SK-N-SH (cell line): ENCODE data around the gene PRAMEF8. TPM values are rescaled to one million over a fixed set of nuclear protein-coding genes. Genes with fewer than 3 reads are reported as not detected.

Source experiments
- polyA plus RNA-seq, 3 experiments: library from polyadenylated mRNA; depleted of rRNA; stranded (reverse); fragments of >200 nt; gene quantifications; 2 replicates each; pipeline ENCODE4 v1.2.3, GENCODE V29; 2012
- small RNA-seq, 7 experiments: library from RNA; depleted of rRNA; stranded (forward); fragments of <200 nt; gene quantifications; one replicate each; pipeline ENCODE3, GENCODE V24; 2012

The PRAMEF8 gene
- polyA plus RNA-seq, 1 of the 3 experiments (the other 2 are of a cell fraction): not detected

Small RNA genes lying within 50 kb of the gene (small RNA-seq; reads per million reads assigned to genes)
- 0 reads per million in 7 experiments for gene RNU6-771P

Other genes with a start within 250 kb of the PRAMEF8 start
- gene PRAMEF27, start 228.6 kb downstream of the PRAMEF8 start, polyA plus RNA-seq (2012; rRNA removed): not detected in 2 replicates
- not detected in 2 replicates for gene HNRNPCL3, start 224.4 kb downstream of the PRAMEF8 start, polyA plus RNA-seq (2012; rRNA removed)
- not detected in 2 replicates for gene PRAMEF25, start 214.4 kb downstream of the PRAMEF8 start, polyA plus RNA-seq (2012; rRNA removed)
- not detected in 2 replicates for gene HNRNPCL2, start 168.3 kb downstream of the PRAMEF8 start, polyA plus RNA-seq (2012; rRNA removed)
- gene PRAMEF26, start 129.1 kb downstream of the PRAMEF8 start, polyA plus RNA-seq (2012; rRNA removed): not detected in 2 replicates
- not detected in 2 replicates for gene HNRNPCL4, start 119.5 kb downstream of the PRAMEF8 start, polyA plus RNA-seq (2012; rRNA removed)
- gene PRAMEF9, start 113.3 kb downstream of the PRAMEF8 start, polyA plus RNA-seq (2012; rRNA removed): not detected in 2 replicates
- not detected in 2 replicates for gene PRAMEF13, start 83.7 kb downstream of the PRAMEF8 start, polyA plus RNA-seq (2012; rRNA removed)
- gene PRAMEF18, start 59.0 kb downstream of the PRAMEF8 start, polyA plus RNA-seq (2012; rRNA removed): not detected in 2 replicates
- not detected in 2 replicates for gene PRAMEF5, start 30.9 kb downstream of the PRAMEF8 start, polyA plus RNA-seq (2012; rRNA removed)
- gene PRAMEF33, start 18.4 kb upstream of the PRAMEF8 start, polyA plus RNA-seq (2012; rRNA removed): not detected in 2 replicates
- gene PRAMEF15, start 30.4 kb upstream of the PRAMEF8 start, polyA plus RNA-seq (2012; rRNA removed): not detected in 2 replicates
- not detected in 2 replicates for gene PRAMEF14, start 62.0 kb upstream of the PRAMEF8 start, polyA plus RNA-seq (2012; rRNA removed)
- not detected in 2 replicates for gene PRAMEF19, start 86.8 kb upstream of the PRAMEF8 start, polyA plus RNA-seq (2012; rRNA removed)
- gene PRAMEF17, start 104.5 kb upstream of the PRAMEF8 start, polyA plus RNA-seq (2012; rRNA removed): not detected in 2 replicates
- not detected in 2 replicates for gene PRAMEF20, start 125.3 kb upstream of the PRAMEF8 start, polyA plus RNA-seq (2012; rRNA removed)
- gene LRRC38, start 228.9 kb upstream of the PRAMEF8 start, polyA plus RNA-seq (2012; rRNA removed): 0.02 TPM in 1 of 2 replicates, not detected in the other